Skeletal muscle tissue (tissue), 5 donors: ENCODE results near the gene C1RL. TPM values are rescaled to one million over a fixed set of nuclear protein-coding genes. Genes with fewer than 3 reads are reported as not detected.

Experiments used
- H3K27ac ChIP-seq: one replicate; pipeline ENCODE4 v1.7.0; 2013; ENCODE audit warnings: mild to moderate bottlenecking, low read depth, low read length, inconsistent platforms
- H3K27me3 ChIP-seq, 3 donors: one replicate each; pipeline ENCODE4 v1.7.0; 2013; ENCODE audit warnings: low read length in 3 of 3; ENCODE audit not compliant: control insufficient read depth in 3 of 3, insufficient read depth in 3 of 3
- H3K36me3 ChIP-seq, 3 donors: one replicate each; pipeline ENCODE4 v1.7.0; 2013; ENCODE audit warnings: low read length in 3 of 3; ENCODE audit not compliant: control insufficient read depth in 3 of 3, insufficient read depth in 3 of 3
- H3K4me1 ChIP-seq, 3 donors: one replicate each; pipeline ENCODE4 v1.7.0; 2013; ENCODE audit warnings: low read length in 3 of 3, mild to moderate bottlenecking in 3 of 3; ENCODE audit not compliant: control insufficient read depth in 3 of 3, insufficient read depth in 3 of 3
- H3K4me3 ChIP-seq, 3 donors: one replicate each; pipeline ENCODE4 v1.7.0; 2013; ENCODE audit warnings: low read length in 3 of 3
- H3K9ac ChIP-seq, 3 donors: one replicate each; pipeline ENCODE4 v1.7.0; 2013; ENCODE audit warnings: low read length in 3 of 3, mild to moderate bottlenecking in 3 of 3, moderate library complexity in 2 of 3, low read depth in 1 of 3
- H3K9me3 ChIP-seq, 3 donors: one replicate each; pipeline ENCODE4 v1.7.0; 2013; ENCODE audit warnings: low read length in 3 of 3; ENCODE audit not compliant: control insufficient read depth in 3 of 3
- small RNA-seq: library from RNA; depleted of rRNA; stranded (forward); fragments of <200 nt; gene quantifications from one replicate; pipeline ENCODE3, GENCODE V24; 2014
- total RNA-seq: library from RNA; depleted of rRNA; stranded (reverse); fragments of >200 nt; gene quantifications from one replicate; pipeline ENCODE4 v1.2.3, GENCODE V29; 2014
- donor health status: Osteomylitis.

The C1RL gene
- total RNA-seq, 1 donor from 2014 or later, result 10.4 TPM

GRCh38 chr12:7046383-7047105, 62.5 kb downstream of the C1RL start:
- Histone ChIP-seq H3K9ac (no peak overlapping the region), H3K27ac (no peak overlapping the region), H3K27me3 (no peaks in the 10 kb centered on the region), H3K4me1 (peaks cover 3 to 14% (median 7%) of the 10 kb centered on the region in 3 donors), H3K9me3 (no peaks in the 10 kb centered on the region), H3K36me3 (no peaks in the 10 kb centered on the region), H3K4me3 (no peak overlapping the region)

DNA sequence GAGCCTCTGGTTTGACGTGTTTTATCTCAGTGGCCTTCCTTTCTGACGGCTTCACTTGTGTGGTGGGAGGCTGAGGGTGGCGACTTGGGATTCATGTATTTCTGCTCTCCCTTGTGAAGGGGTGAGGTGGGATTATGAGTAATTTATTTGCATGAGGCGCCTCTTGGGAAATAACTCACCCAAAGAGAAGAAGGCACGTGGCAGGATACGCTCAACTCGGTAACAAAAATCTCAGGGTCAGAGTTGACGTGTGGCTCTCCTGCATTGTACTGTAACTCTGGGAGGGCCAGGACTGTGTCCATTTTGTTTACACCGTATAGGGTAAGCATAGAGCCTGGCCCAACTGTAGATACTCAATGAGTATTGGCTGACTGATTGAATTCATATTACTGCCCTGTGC, 63.1 kb downstream of the C1RL start:
- Histone ChIP-seq H3K27me3 (no peaks in the 10 kb centered on the region), H3K4me3 (no peak overlapping the region), H3K9me3 (no peaks in the 10 kb centered on the region), H3K4me1 (peaks cover 3 to 14% (median 7%) of the 10 kb centered on the region in 3 donors), H3K36me3 (no peaks in the 10 kb centered on the region), H3K9ac (no peak overlapping the region), H3K27ac (no peak overlapping the region)

Small RNA genes lying within 50 kb of the gene (small RNA-seq; reads per million reads assigned to genes)
- gene RNU6-485P, result not detected

Other genes starting within 250 kb of the C1RL start
- gene TPI1, start 241.7 kb downstream of the C1RL start, total RNA-seq, result 1,878 TPM
- gene SPSB2, start 235.9 kb downstream of the C1RL start, total RNA-seq, result 3.1 TPM
- 12.5 TPM for gene LRRC23, start 204.4 kb downstream of the C1RL start, total RNA-seq
- 2.6 TPM for gene ENO2, start 194.6 kb downstream of the C1RL start, total RNA-seq
- 7.3 TPM for gene ATN1, start 181.3 kb downstream of the C1RL start, total RNA-seq
- not detected for gene RNU7-1, start 165.4 kb downstream of the C1RL start, total RNA-seq
- gene C12orf57, start 165.2 kb downstream of the C1RL start, total RNA-seq, result 205 TPM
- gene PTPN6, start 157.9 kb downstream of the C1RL start, total RNA-seq, result 7.8 TPM
- gene PHB2, start 138.6 kb downstream of the C1RL start, total RNA-seq, result 273 TPM
- gene EMG1, start 138.3 kb downstream of the C1RL start, total RNA-seq, result 28.2 TPM
- gene LPCAT3, start 90.7 kb downstream of the C1RL start, total RNA-seq, result 14.6 TPM
- gene C1S, start 48.5 kb downstream of the C1RL start, total RNA-seq, result 89.8 TPM
- gene C1R, start 16.8 kb downstream of the C1RL start, total RNA-seq, result 76.7 TPM
- not detected for gene RBP5, start 19.7 kb upstream of the C1RL start, total RNA-seq
- gene CLSTN3, start 21.2 kb upstream of the C1RL start, total RNA-seq, result 15.1 TPM
- 39.7 TPM for gene PEX5, start 80.5 kb upstream of the C1RL start, total RNA-seq
- not detected for gene ACSM4, start 194.9 kb upstream of the C1RL start, total RNA-seq